HepG2 (cell line): Measurements from ENCODE around the gene B3GNT9.

Source experiments
- GPN1 ChIP-seq: sonication (generic); formaldehyde crosslinking; IDR thresholded peaks from 2 replicates; pipeline ENCODE4 v1.5.1; 2020; ENCODE audit warnings: missing genetic modification reagents, borderline replicate concordance
- MAF1 ChIP-seq: sonication (generic); formaldehyde crosslinking; IDR thresholded peaks from 2 replicates; pipeline ENCODE4 v1.5.0; 2020; ENCODE audit warnings: missing genetic modification reagents, borderline replicate concordance
- PRMT3 ChIP-seq: sonication (generic); formaldehyde crosslinking; IDR thresholded peaks from 2 replicates; pipeline ENCODE4 v1.8.1; 2022; ENCODE audit warnings: low read depth, mild to moderate bottlenecking, moderate library complexity, missing genetic modification reagents, borderline replicate concordance
- ZNF225 ChIP-seq: sonication (generic); formaldehyde crosslinking; IDR thresholded peaks from 2 replicates; pipeline ENCODE4 v1.4.0; 2020; ENCODE audit warnings: mild to moderate bottlenecking, missing genetic modification reagents
- ZNF253 ChIP-seq: sonication (generic); formaldehyde crosslinking; IDR thresholded peaks from 2 replicates; pipeline ENCODE4 v1.8.0; 2022; ENCODE audit warnings: mild to moderate bottlenecking, missing genetic modification reagents, borderline replicate concordance
- TF ChIP-seq, protein P1 (sequence below): IDR thresholded peaks from 2 replicates; pipeline ENCODE4 v1.6.1; 2016

DNA sequence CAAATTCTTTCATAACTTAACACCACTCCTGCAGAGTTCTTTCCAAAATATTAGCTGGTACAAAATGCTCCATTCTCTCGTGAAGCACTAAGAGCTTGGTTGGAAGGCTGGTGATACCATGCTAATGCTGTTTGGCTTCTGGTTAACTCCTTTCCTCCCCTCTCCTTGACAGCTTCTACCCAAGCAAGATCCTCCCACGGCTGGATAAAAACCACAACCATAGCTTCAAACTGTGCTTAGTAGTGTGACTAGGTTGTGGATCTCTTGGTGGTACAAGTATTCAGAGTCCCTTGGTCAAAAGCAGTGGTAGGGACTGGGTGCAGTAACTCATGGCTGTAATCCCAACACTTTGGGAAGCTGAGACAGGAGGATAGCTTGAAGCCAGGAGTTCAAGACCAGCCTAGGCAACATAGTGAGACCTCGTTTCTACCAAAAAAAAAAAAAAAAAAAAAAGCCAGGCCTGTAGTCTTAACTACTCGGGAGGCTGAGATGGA lies 38.8 kb downstream of the B3GNT9 start:
- TF ChIP-seq ZNF225 (CRISPR knock-in tag): no peak
- no peak for TF ChIP-seq GPN1 (CRISPR knock-in tag)
- no peak for TF ChIP-seq ZNF253 (CRISPR knock-in tag)
- TF ChIP-seq PRMT3: no peak
- TF ChIP-seq MAF1 (CRISPR knock-in tag): no peak
- TF ChIP-seq, protein P1, sequence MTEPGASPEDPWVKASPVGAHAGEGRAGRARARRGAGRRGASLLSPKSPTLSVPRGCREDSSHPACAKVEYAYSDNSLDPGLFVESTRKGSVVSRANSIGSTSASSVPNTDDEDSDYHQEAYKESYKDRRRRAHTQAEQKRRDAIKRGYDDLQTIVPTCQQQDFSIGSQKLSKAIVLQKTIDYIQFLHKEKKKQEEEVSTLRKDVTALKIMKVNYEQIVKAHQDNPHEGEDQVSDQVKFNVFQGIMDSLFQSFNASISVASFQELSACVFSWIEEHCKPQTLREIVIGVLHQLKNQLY (CRISPR knock-in tag): no peak
